ENCODE results near the gene CRTC1.
"Not testable (repeated sequence)": the region's sequence is repeated elsewhere in the genome, so short reads cannot be mapped to it uniquely, and the experiment has no call there.

Gene CRTC1

GRCh38 chr19:18725841-18726770, 42.6 kb downstream of the CRTC1 start:
- TF ChIP-seq, protein P1, sequence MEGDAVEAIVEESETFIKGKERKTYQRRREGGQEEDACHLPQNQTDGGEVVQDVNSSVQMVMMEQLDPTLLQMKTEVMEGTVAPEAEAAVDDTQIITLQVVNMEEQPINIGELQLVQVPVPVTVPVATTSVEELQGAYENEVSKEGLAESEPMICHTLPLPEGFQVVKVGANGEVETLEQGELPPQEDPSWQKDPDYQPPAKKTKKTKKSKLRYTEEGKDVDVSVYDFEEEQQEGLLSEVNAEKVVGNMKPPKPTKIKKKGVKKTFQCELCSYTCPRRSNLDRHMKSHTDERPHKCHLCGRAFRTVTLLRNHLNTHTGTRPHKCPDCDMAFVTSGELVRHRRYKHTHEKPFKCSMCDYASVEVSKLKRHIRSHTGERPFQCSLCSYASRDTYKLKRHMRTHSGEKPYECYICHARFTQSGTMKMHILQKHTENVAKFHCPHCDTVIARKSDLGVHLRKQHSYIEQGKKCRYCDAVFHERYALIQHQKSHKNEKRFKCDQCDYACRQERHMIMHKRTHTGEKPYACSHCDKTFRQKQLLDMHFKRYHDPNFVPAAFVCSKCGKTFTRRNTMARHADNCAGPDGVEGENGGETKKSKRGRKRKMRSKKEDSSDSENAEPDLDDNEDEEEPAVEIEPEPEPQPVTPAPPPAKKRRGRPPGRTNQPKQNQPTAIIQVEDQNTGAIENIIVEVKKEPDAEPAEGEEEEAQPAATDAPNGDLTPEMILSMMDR (IDR thresholded peaks at IDR 0.05; ENCODE audit: extremely low read depth, missing control alignments), result no peak
- DNase-seq (ENCODE audit: low spot score), result no peak

DNA sequence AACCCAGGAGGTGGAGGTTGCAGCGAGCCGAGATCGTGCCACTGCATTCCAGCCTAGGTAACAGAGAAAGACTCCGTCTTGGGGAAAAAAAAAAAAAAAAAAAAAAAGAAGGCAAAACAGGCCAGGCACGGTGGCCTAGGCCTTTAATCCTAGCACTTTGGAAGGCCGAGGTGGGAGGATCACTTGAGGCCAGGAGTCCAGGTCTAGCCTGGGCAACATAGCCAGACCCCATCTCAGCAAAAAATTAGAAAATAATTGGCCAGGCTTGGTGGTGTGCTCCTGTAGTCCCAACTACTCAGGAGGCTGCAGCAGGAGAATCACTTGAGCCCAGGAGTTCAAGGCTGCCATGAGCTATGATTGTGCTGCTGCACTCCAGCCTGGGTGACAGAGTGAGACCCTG, 43.4 kb downstream of the CRTC1 start:
- no peak for DNase-seq (ENCODE audit: low spot score)
- TF ChIP-seq, protein P1 (IDR thresholded peaks at IDR 0.05; ENCODE audit: extremely low read depth, missing control alignments), result no peak

- DNase-seq (ENCODE audit: low spot score), result not testable (repeated sequence)
Measured at GRCh38 chr19:18727602-18728001, 44.1 kb downstream of the CRTC1 start.

DNA sequence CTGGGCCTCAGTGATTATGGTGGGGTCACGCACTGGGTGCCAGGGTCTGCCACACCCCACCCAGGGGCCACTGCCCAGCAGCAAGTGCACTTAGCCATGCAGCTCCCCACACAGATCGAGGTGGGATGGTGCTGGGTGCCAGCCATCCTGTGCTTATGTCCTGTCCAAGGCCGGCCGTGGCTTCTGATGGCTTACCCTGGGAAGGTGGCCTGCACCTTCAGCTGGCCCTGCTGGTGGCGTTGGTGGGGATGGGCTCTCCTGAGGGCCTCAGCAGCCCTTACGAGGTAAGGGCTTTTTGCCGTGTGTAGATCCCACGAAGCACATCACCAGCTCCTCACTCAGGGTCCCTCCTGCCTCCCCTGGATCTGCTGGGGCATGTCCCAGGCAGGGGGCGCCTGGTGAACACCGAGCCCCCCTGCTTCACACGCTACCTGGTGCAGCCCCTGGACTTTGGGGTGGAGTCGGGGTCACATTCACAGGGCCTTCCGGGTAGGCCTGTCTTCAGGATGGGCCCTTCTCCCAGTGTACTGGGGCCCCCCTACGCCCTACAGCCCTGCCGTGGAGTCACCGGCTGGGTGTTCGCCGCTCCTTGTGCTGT, 46.6 kb downstream of the CRTC1 start:
- TF ChIP-seq, protein P1 (IDR thresholded peaks at IDR 0.05; ENCODE audit: extremely low read depth, missing control alignments), result no peak
- no peak for DNase-seq (ENCODE audit: low spot score)

GRCh38 chr19:18730885-18731513, 47.5 kb downstream of the CRTC1 start:
- TF ChIP-seq, protein P1 (IDR thresholded peaks at IDR 0.05; ENCODE audit: extremely low read depth, missing control alignments), result no peak
- no peak for DNase-seq (ENCODE audit: low spot score)

DNA sequence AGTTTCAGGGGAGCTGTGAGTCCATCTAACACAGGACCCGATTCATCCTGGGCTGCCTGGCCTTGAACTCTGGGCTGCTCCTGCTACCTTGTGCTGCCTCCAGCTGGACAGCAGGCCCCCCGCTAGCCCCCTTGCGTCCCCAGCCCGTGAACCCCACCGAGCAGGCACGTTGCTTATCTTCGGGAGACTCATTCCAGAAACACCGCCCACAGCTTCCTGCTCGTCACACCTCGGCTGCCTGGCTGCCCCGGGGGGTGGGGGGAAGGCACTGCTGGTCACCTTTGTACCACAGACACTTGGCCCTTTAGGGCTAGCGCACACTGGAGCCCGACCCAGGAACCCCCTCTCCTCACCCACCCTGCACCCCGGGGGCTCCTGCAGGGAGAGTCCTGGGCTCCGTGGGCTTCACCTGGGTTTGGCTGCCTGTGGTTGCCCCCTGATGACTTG, 48.1 kb downstream of the CRTC1 start:
- TF ChIP-seq, protein P1 (IDR thresholded peaks at IDR 0.05; ENCODE audit: extremely low read depth, missing control alignments), result no peak
- DNase-seq (ENCODE audit: low spot score), result no peak

GRCh38 chr19:18733196-18733647, 49.7 kb downstream of the CRTC1 start:
- no peak for DNase-seq (ENCODE audit: low spot score)
- TF ChIP-seq, protein P1 (IDR thresholded peaks at IDR 0.05; ENCODE audit: extremely low read depth, missing control alignments), result no peak

- not testable (repeated sequence) for DNase-seq (ENCODE audit: low spot score)
Measured at GRCh38 chr19:18733762-18734332, 50.4 kb downstream of the CRTC1 start.

All from GM20000 (cell line).